Peyer's patch (tissue), 4 donors: ENCODE measurements around the gene NPR1. TPM values are rescaled to one million over a fixed set of nuclear protein-coding genes. Genes with fewer than 3 reads are reported as not detected.
"Not testable (repeated sequence)": the region's sequence is repeated elsewhere in the genome, so short reads cannot be mapped to it uniquely, and the experiment has no call there.

Experiments
- DNase-seq, 3 donors: peaks; one replicate each; pipeline ENCODE4 v3.0.0-alpha.2; 2017 to 2019
- H3K27ac ChIP-seq, 4 donors: fragments of 200-600 bp; sonication (generic); one replicate each; pipeline ENCODE4 v1.5.1; 2016 to 2019
- H3K27me3 ChIP-seq, 2 donors: fragments of 200-600 bp; sonication (generic); one replicate each; pipeline ENCODE4 v1.5.1; 2019
- H3K36me3 ChIP-seq, 3 donors: fragments of 200-600 bp; sonication (generic); one replicate each; pipeline ENCODE4 v1.5.1; 2016 to 2019
- H3K4me1 ChIP-seq, 4 donors: fragments of 200-600 bp; sonication (generic); one replicate each; pipeline ENCODE4 v1.5.1; 2016 to 2019
- H3K4me3 ChIP-seq, 4 donors: fragments of 200-600 bp; sonication (generic); 1 replicate in 3 of 4; 2 replicates in 1 of 4; pipeline ENCODE4 v1.5.1; 2016 to 2019; ENCODE audit warnings: mild to moderate bottlenecking in 1 of 4
- H3K9me3 ChIP-seq, 4 donors: fragments of 200-600 bp; sonication (generic); one replicate each; pipeline ENCODE4 v1.5.1; 2016 to 2019; ENCODE audit warnings: mild to moderate bottlenecking in 1 of 4
- POLR2A ChIP-seq, 2 donors: fragments of 450-650 bp; IDR thresholded peaks; one replicate each; pipeline ENCODE4 v1.5.1; 2017; ENCODE audit warnings: antibody characterized with exemption in 2 of 2, mild to moderate bottlenecking in 2 of 2, moderate library complexity in 2 of 2
- total RNA-seq, 4 donors: library from RNA; depleted of rRNA; stranded (reverse); fragments of >200 nt; gene quantifications; one replicate each; pipeline ENCODE4 v1.1.0, GENCODE V29; 2016
- TF ChIP-seq, protein P1 (sequence below), 6 experiments: fragments of 450-650 bp in 4 of 6; fragments of 200-600 bp in 2 of 6; sonication (generic) in 1 of 6; IDR thresholded peaks; one replicate each; pipeline ENCODE4 v1.5.1; 2017 to 2019; ENCODE audit warnings: antibody characterized with exemption in 6 of 6, mild to moderate bottlenecking in 3 of 6, moderate library complexity in 1 of 6

NPR1 gene
- total RNA-seq, 4 donors from 2014 or later: 5.0 to 17.3 (median 10.9) TPM

DNA sequence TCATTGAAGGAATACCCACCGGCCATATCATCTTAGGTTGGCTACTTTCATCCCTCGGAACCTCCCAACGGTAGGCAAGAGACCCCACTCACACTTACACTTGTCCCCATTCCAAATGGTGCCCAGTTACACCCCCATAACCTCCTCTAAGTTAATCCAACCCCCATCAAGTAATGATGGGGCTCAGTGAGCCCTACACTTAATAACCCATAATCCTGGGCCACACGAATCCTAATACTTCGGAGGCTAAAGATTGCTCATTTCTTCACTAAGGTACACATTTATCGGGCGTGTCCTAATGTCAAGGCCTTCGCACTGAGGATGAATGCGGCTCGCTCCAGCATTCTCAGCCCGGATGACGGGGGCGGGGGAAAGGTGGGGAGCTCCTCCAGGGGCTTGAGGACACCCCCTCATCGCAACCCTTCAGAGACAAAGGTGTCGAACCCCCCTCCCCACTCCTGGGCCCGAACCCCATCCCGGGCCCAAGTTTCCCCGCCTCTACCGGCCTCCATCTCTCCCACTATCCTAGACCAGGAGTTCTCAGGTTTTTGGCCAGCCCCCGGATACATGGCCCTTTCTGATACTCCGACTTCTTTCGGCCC is 8.1 kb upstream of the NPR1 start:
- TF ChIP-seq, protein P1, sequence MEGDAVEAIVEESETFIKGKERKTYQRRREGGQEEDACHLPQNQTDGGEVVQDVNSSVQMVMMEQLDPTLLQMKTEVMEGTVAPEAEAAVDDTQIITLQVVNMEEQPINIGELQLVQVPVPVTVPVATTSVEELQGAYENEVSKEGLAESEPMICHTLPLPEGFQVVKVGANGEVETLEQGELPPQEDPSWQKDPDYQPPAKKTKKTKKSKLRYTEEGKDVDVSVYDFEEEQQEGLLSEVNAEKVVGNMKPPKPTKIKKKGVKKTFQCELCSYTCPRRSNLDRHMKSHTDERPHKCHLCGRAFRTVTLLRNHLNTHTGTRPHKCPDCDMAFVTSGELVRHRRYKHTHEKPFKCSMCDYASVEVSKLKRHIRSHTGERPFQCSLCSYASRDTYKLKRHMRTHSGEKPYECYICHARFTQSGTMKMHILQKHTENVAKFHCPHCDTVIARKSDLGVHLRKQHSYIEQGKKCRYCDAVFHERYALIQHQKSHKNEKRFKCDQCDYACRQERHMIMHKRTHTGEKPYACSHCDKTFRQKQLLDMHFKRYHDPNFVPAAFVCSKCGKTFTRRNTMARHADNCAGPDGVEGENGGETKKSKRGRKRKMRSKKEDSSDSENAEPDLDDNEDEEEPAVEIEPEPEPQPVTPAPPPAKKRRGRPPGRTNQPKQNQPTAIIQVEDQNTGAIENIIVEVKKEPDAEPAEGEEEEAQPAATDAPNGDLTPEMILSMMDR (IDR thresholded peaks at IDR 0.05): no peak
- TF ChIP-seq POLR2A (IDR thresholded peaks at IDR 0.05): no peak
- no peaks in the 10 kb centered on the region for H3K27me3 ChIP-seq
- peaks cover 0 to 18% (median 2%) of the 10 kb centered on the region in 4 donors for H3K4me1 ChIP-seq
- peak in 1 of 3 donors; percentile 48 for DNase-seq
- peaks cover 0 to 37% (median 3%) of the 10 kb centered on the region in 3 donors for H3K36me3 ChIP-seq
- peak overlapping the region; percentile 82 to 90 (median 86) for H3K27ac ChIP-seq
- peak overlapping the region; percentile 67 to 77 (median 68) for H3K4me3 ChIP-seq
- H3K9me3 ChIP-seq: no peaks in the 10 kb centered on the region

DNA sequence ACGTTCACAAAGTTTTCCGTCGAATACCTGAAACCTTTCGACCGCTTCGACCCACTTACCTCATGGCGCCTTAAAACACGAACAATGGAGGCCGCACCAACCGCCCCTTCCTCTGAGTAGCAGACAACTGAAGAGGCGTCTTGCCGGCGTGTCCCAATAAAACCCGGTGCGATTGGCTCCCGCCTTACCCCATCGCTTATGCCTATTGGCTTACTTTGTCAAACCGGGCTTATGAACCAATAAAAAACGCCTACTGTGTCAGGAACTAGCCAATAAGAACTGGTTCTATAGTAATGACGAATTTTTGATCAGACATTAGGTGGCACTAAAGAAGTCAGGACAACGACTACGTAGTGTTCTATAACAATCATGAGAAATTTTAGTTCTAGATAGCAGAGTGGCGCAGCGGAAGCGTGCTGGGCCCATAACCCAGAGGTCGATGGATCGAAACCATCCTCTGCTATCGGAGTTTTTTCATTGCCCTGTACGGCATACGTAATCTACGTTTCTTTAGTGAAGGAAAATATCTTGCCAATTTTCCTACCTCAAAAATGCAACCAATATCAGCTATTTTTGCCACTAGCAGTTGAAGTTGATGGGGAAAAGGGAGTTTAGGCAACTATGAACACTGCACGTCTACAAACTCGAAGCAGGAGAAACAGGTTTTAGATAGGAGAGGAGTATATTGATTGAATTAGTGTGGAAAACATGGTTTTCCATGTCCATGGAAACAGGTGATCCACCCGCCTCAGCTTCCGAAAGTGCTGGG is 7.4 kb upstream of the NPR1 start, which contains the start of gene ILF2:
TSS of gene ILF2 (minus strand) at position 135 of the 769 bp plus-strand sequence. CDS start at position 64, 71 bp downstream.
- Histone ChIP-seq H3K27ac (peak within 1 kb of the TSS; percentile 83 to 92 (median 88)), H3K9me3 (no peaks in the 10 kb centered on the region), H3K4me1 (peaks cover 0 to 18% (median 2%) of the 10 kb centered on the region in 4 donors), H3K4me3 (peak within 1 kb of the TSS; percentile 67 to 77 (median 68)), H3K27me3 (no peaks in the 10 kb centered on the region), H3K36me3 (peaks cover 0 to 30% (median 3%) of the 10 kb centered on the region in 3 donors)
- DNase-seq: peak; percentile 95 to 99 (median 97)
- peak; percentile 74 to 88 for TF ChIP-seq POLR2A (IDR thresholded peaks at IDR 0.05)
- TF ChIP-seq, protein P1 (IDR thresholded peaks at IDR 0.05): peak in 3 of 6 experiments; percentile 9 to 29 (median 16)

DNA sequence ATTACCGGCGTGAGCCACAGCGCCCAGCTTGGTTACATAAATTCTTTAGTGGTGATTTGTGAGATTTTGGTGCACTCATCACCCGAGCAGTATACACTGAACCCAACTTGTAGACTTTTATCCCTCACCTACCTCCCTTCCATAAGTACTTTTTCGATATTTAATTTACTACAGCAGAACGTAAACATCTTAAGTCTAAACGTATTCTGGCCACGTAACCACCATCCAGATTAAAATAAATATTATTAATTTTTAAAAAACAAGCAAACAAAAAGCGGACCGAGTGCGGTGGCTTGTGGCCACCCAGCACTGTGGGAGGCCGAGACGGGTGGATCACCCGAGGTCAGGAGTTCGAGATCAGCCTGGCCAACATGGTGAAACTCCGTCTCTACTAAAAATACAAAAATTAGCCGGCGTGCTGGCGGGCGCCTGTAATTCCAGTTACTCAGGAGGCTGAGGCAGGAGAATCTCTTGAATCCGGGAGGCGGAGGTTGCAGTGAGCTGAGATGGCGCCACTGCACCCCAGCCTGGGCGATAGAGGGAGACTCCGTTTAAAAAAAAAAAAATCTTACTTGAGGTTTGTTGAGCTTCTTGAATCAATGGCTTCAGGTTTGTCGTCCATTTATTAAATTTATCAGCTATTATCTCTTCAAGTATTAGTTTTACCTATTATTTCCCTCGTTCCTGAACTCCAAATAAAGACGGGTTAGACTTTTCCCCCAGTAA is 6.7 kb upstream of the NPR1 start:
- not testable (repeated sequence) for H3K9me3 ChIP-seq, H3K27me3 ChIP-seq
- Histone ChIP-seq H3K4me3 (peak overlapping the region; percentile 33 to 67 (median 42)), H3K27ac (peak overlapping the region; percentile 77 to 92 (median 84)), H3K4me1 (peaks cover 0 to 18% (median 2%) of the 10 kb centered on the region in 4 donors), H3K36me3 (peaks cover 0 to 22% (median 0%) of the 10 kb centered on the region in 3 donors)
- peak in 1 of 3 donors; percentile 61 for DNase-seq
- TF ChIP-seq, protein P1 (IDR thresholded peaks at IDR 0.05): peak in 2 of 6 experiments; percentile 11 to 15

DNA sequence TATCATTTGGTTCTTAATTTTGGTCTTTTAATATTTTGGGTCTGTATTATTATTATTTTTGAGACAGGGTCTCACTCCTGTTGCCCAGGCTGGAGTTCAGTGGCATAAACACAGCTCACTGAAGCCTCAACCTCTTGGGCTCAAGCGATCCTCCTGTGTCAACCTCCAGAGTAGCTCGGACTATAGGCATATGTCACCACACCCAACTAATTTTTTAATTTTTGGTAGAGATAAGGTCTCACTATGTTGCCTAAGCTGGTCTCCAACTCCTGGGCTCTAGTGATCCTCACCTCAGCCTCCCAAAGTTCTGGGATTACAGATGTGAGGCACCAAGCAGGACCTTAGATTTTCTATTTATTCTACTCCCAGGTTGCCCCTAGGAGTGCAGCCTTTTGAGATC is 5.0 kb upstream of the NPR1 start:
- DNase-seq: no peak
- Histone ChIP-seq H3K36me3 (peaks cover 0 to 5% (median 0%) of the 10 kb centered on the region in 3 donors), H3K4me1 (peaks cover 0 to 29% (median 10%) of the 10 kb centered on the region in 4 donors), H3K27ac (no peak overlapping the region), H3K4me3 (no peak overlapping the region), H3K9me3 (no peaks in the 10 kb centered on the region), H3K27me3 (peaks cover 0 to 7% of the 10 kb centered on the region in 2 donors)
- TF ChIP-seq POLR2A (IDR thresholded peaks at IDR 0.05): no peak
- TF ChIP-seq, protein P1 (IDR thresholded peaks at IDR 0.05): no peak
